HEK293 (cell line): Measurements from ENCODE around the gene BLM.
A peak's percentile ranks its signal among the peaks of the same experiment; 100 is the strongest.

ENCODE experiments used
- CTCF ChIA-PET: fragments of 350-600 bp; formaldehyde crosslinking; extraction: SDS; loops from one replicate; lab custom pipeline; 2021; ENCODE audit warnings: antibody characterized with exemption; lab: Yijun Ruan, JAX
- POLR2A ChIA-PET: fragments of 300-600 bp; formaldehyde crosslinking; extraction: SDS; loops from one replicate; lab custom pipeline; 2020; ENCODE audit warnings: antibody characterized with exemption, inconsistent platforms; lab: Yijun Ruan, JAX
- H3K27ac ChIP-seq: fragments of 200-500 bp; sonication (Bioruptor generic); 2 replicates; pipeline ENCODE4 v1.5.1; 2014; ENCODE audit warnings: low read depth, low read length, control low read depth, inconsistent platforms; ENCODE audit errors: extremely low read depth
- H3K36me3 ChIP-seq, 2 experiments: fragments of 200-500 bp in 1 of 2; sonication (Bioruptor generic) in 1 of 2; 1 replicate in 1 of 2; 2 replicates in 1 of 2; pipeline ENCODE4 v1.5.1; 2014 to 2017; ENCODE audit warnings: inconsistent platforms in 2 of 2, low read length in 2 of 2; ENCODE audit not compliant: control insufficient read depth in 2 of 2, insufficient read depth in 1 of 2
- H3K4me1 ChIP-seq: fragments of 200-500 bp; sonication (Bioruptor generic); 2 replicates; pipeline ENCODE4 v1.5.1; 2014; ENCODE audit warnings: mild to moderate bottlenecking, low read length, inconsistent platforms; ENCODE audit not compliant: control insufficient read depth, insufficient read depth
- H3K4me3 ChIP-seq: 2 replicates; pipeline ENCODE4 v1.5.1; 2011; ENCODE audit warnings: low read depth, mild to moderate bottlenecking, control low read depth, low read length, moderate library complexity
- H3K9me3 ChIP-seq: fragments of 200-500 bp; sonication (Bioruptor generic); 2 replicates; pipeline ENCODE4 v1.5.1; 2014; ENCODE audit warnings: low read depth, low read length, inconsistent platforms; ENCODE audit not compliant: control insufficient read depth, insufficient read depth
- EGR2 ChIP-seq: fragments of 450-650 bp; formaldehyde crosslinking; IDR thresholded peaks from 2 replicates; pipeline ENCODE4 v1.5.1; 2016; ENCODE audit warnings: low read depth, missing biosample characterization, missing genetic modification characterization
- GLIS1 ChIP-seq: fragments of 450-650 bp; formaldehyde crosslinking; IDR thresholded peaks from 2 replicates; pipeline ENCODE4 v1.5.1; 2016; ENCODE audit warnings: missing biosample characterization, missing genetic modification characterization
- GLIS2 ChIP-seq: fragments of 450-650 bp; formaldehyde crosslinking; IDR thresholded peaks from 2 replicates; pipeline ENCODE4 v1.5.1; 2016; ENCODE audit warnings: missing biosample characterization, missing genetic modification characterization
- KLF8 ChIP-seq: fragments of 450-650 bp; formaldehyde crosslinking; IDR thresholded peaks from 2 replicates; pipeline ENCODE4 v1.5.1; 2016; ENCODE audit warnings: missing biosample characterization, missing genetic modification characterization
- PATZ1 ChIP-seq: fragments of 450-650 bp; formaldehyde crosslinking; IDR thresholded peaks from 2 replicates; pipeline ENCODE4 v1.5.1; 2016; ENCODE audit warnings: missing biosample characterization, missing genetic modification characterization
- ZBTB1 ChIP-seq: fragments of 450-650 bp; formaldehyde crosslinking; IDR thresholded peaks from 2 replicates; pipeline ENCODE4 v1.5.1; 2016; ENCODE audit warnings: missing biosample characterization, missing genetic modification characterization
- ZIC2 ChIP-seq: fragments of 450-650 bp; formaldehyde crosslinking; IDR thresholded peaks from 2 replicates; pipeline ENCODE4 v1.5.1; 2016; ENCODE audit warnings: missing biosample characterization, missing genetic modification characterization
- ZNF121 ChIP-seq: fragments of 450-650 bp; formaldehyde crosslinking; IDR thresholded peaks from 2 replicates; pipeline ENCODE4 v1.5.1; 2016; ENCODE audit warnings: missing biosample characterization, missing genetic modification characterization
- ZNF155 ChIP-seq: fragments of 450-650 bp; formaldehyde crosslinking; IDR thresholded peaks from 2 replicates; pipeline ENCODE4 v1.5.1; 2016; ENCODE audit warnings: missing biosample characterization, missing genetic modification characterization
- ZNF211 ChIP-seq: fragments of 450-650 bp; formaldehyde crosslinking; IDR thresholded peaks from 2 replicates; pipeline ENCODE4 v1.5.1; 2016; ENCODE audit warnings: low read depth, missing biosample characterization, missing genetic modification characterization
- ZNF26 ChIP-seq: fragments of 450-650 bp; formaldehyde crosslinking; IDR thresholded peaks from 2 replicates; pipeline ENCODE4 v1.5.1; 2016; ENCODE audit warnings: missing biosample characterization, missing genetic modification characterization
- ZNF335 ChIP-seq: fragments of 450-650 bp; formaldehyde crosslinking; conservative IDR thresholded peaks from 2 replicates; pipeline ENCODE4 v1.5.1; 2016; ENCODE audit warnings: missing biosample characterization, missing genetic modification characterization
- ZNF354C ChIP-seq: fragments of 450-650 bp; formaldehyde crosslinking; IDR thresholded peaks from 2 replicates; pipeline ENCODE4 v1.5.1; 2016; ENCODE audit warnings: missing biosample characterization, missing genetic modification characterization, low read depth, borderline replicate concordance
- ZNF366 ChIP-seq: fragments of 450-650 bp; formaldehyde crosslinking; conservative IDR thresholded peaks from 2 replicates; pipeline ENCODE4 v1.5.1; 2016; ENCODE audit warnings: missing biosample characterization, missing genetic modification characterization
- ZNF404 ChIP-seq: fragments of 450-650 bp; formaldehyde crosslinking; IDR thresholded peaks from 2 replicates; pipeline ENCODE4 v1.5.1; 2017; ENCODE audit warnings: missing biosample characterization, missing genetic modification characterization
- ZNF48 ChIP-seq: fragments of 450-650 bp; formaldehyde crosslinking; IDR thresholded peaks from 2 replicates; pipeline ENCODE4 v1.5.1; 2016; ENCODE audit warnings: missing biosample characterization, missing genetic modification characterization
- ZNF510 ChIP-seq: fragments of 450-650 bp; formaldehyde crosslinking; IDR thresholded peaks from 2 replicates; pipeline ENCODE4 v1.5.1; 2018; ENCODE audit warnings: mild to moderate bottlenecking, missing genetic modification characterization, missing biosample characterization; ENCODE audit not compliant: insufficient replicate concordance
- ZNF555 ChIP-seq: fragments of 450-650 bp; formaldehyde crosslinking; conservative IDR thresholded peaks from 2 replicates; pipeline ENCODE4 v1.5.1; 2017; ENCODE audit warnings: missing biosample characterization, mild to moderate bottlenecking, missing genetic modification characterization, inconsistent platforms
- ZNF664 ChIP-seq: fragments of 450-650 bp; formaldehyde crosslinking; IDR thresholded peaks from 2 replicates; pipeline ENCODE4 v1.5.1; 2016; ENCODE audit warnings: missing biosample characterization, missing genetic modification characterization
- ZNF692 ChIP-seq: fragments of 450-650 bp; formaldehyde crosslinking; IDR thresholded peaks from 2 replicates; pipeline ENCODE4 v1.5.1; 2016; ENCODE audit warnings: missing biosample characterization, missing genetic modification characterization
- ZNF704 ChIP-seq: fragments of 450-650 bp; formaldehyde crosslinking; IDR thresholded peaks from 2 replicates; pipeline ENCODE4 v1.5.1; 2016; ENCODE audit warnings: missing biosample characterization, missing genetic modification characterization
- ZSCAN18 ChIP-seq: fragments of 450-650 bp; formaldehyde crosslinking; IDR thresholded peaks from 2 replicates; pipeline ENCODE4 v1.5.1; 2016; ENCODE audit warnings: missing biosample characterization, missing genetic modification characterization
- ZSCAN30 ChIP-seq: fragments of 450-650 bp; IDR thresholded peaks from 2 replicates; pipeline ENCODE4 v1.5.1; 2018; ENCODE audit warnings: missing biosample characterization, mild to moderate bottlenecking, missing genetic modification characterization, moderate library complexity

Gene BLM

GRCh38 chr15:90817117-90818057 is 100.2 kb downstream of the BLM start (continued):
- TF ChIP-seq ZNF26 (tag by site-specific recombination) (no peak), EGR2 (no peak), ZIC2 (peak; percentile 74), GLIS1 (tag by site-specific recombination) (peak; percentile 47; the same call in 1 of the 2 replicates), ZNF692 (tag by site-specific recombination) (peak; percentile 69; the same call in 1 of the 2 replicates)

- no peak overlapping the region for H3K4me3 ChIP-seq
- POLR2A ChIA-PET: no interaction called here
- H3K36me3 ChIP-seq: peaks cover 8% of the 10 kb centered on the region in 2 experiments
- H3K27ac ChIP-seq: no peak overlapping the region
- TF ChIP-seq KLF8 (tag by site-specific recombination) (no peak), ZSCAN18 (tag by site-specific recombination) (no peak), ZIC2 (peak; percentile 44; the same call in 1 of the 2 replicates), ZNF704 (tag by site-specific recombination) (no peak), ZNF354C (tag by site-specific recombination) (no peak), ZNF48 (no peak)
- peaks cover 14% of the 10 kb centered on the region for H3K4me1 ChIP-seq
- no peaks in the 10 kb centered on the region for H3K9me3 ChIP-seq
- CTCF ChIA-PET: interaction anchor here (1.4 kb wide), 1 partner anchor 68 kb away, joined by 6 read pairs; no protein-coding TSS in a partner anchor
These were observed 101.4 kb downstream of the BLM start for GRCh38 chr15:90818251-90819210.

- CTCF ChIA-PET: interaction anchor here (1.4 kb wide), 1 partner anchor 67 kb away, joined by 6 read pairs; no protein-coding TSS in a partner anchor
- H3K9me3 ChIP-seq: no peaks in the 10 kb centered on the region
- POLR2A ChIA-PET: no interaction called here
- H3K27ac ChIP-seq: no peak overlapping the region
- no peak overlapping the region for H3K4me3 ChIP-seq
- H3K4me1 ChIP-seq: peaks cover 5% of the 10 kb centered on the region; the same call in 1 of the 2 replicates
- peaks cover 8% of the 10 kb centered on the region in 2 experiments for H3K36me3 ChIP-seq
- TF ChIP-seq ZNF510 (tag by site-specific recombination) (no peak), ZNF366 (no peak), KLF8 (tag by site-specific recombination) (no peak), ZNF555 (tag by site-specific recombination) (no peak), ZNF211 (tag by site-specific recombination) (no peak), PATZ1 (tag by site-specific recombination) (no peak), GLIS2 (tag by site-specific recombination) (no peak), ZNF404 (tag by site-specific recombination) (no peak), ZNF664 (no peak), ZSCAN30 (no peak), ZNF121 (no peak), ZBTB1 (tag by site-specific recombination) (no peak), ZNF335 (tag by site-specific recombination) (no peak), ZNF155 (tag by site-specific recombination) (no peak)
These were observed 102.2 kb downstream of the BLM start for GRCh38 chr15:90819390-90819789.
